Keratinocyte (primary cell): ENCODE results near the gene ADRA1B. TPM values are rescaled to one million over a fixed set of nuclear protein-coding genes. Genes with fewer than 3 reads are reported as not detected.

Source experiments
- DNase-seq: peaks from one replicate; pipeline ENCODE4 v3.0.0-alpha.2; 2011; ENCODE audit warnings: low read depth, missing footprints, low spot score
- FAIRE-seq: peaks from 2 replicates; lab custom pipeline; 2011; peaks lifted over from hg19 to GRCh38; lab: Jason Lieb, UNC
- H2AFZ ChIP-seq: 2 replicates; pipeline ENCODE4 v1.6.0; 2012; ENCODE audit warnings: low read length, control low read depth, inconsistent platforms; ENCODE audit not compliant: control insufficient read depth
- H3K27ac ChIP-seq: 2 replicates; pipeline ENCODE4 v1.5.1; 2011; ENCODE audit warnings: low read length; ENCODE audit not compliant: control insufficient read depth, insufficient read depth
- H3K27me3 ChIP-seq: 3 replicates; pipeline ENCODE4 v1.6.0; 2011; ENCODE audit warnings: low read length; ENCODE audit not compliant: control insufficient read depth, insufficient read depth; ENCODE audit errors: extremely low read depth
- H3K36me3 ChIP-seq, 2 experiments: 2 replicates in 1 of 2; 3 replicates in 1 of 2; pipeline ENCODE4 v1.5.1; 2011; ENCODE audit warnings: low read length in 2 of 2, mild to moderate bottlenecking in 1 of 2; ENCODE audit not compliant: control insufficient read depth in 2 of 2, insufficient read depth in 2 of 2; ENCODE audit errors: extremely low read depth in 1 of 2
- H3K4me1 ChIP-seq: 3 replicates; pipeline ENCODE4 v1.5.1; 2011; ENCODE audit warnings: low read length; ENCODE audit not compliant: control insufficient read depth, insufficient read depth; ENCODE audit errors: extremely low read depth
- H3K4me2 ChIP-seq: 3 replicates; pipeline ENCODE4 v1.6.0; 2011; ENCODE audit warnings: low read depth, low read length; ENCODE audit not compliant: control insufficient read depth, insufficient read depth; ENCODE audit errors: extremely low read depth
- H3K4me3 ChIP-seq, 3 experiments: fragments of 200-600 bp in 1 of 3; sonication (generic) in 1 of 3; 2 replicates in 2 of 3; 3 replicates in 1 of 3; pipeline ENCODE4 v1.5.1; 2011 to 2016; ENCODE audit warnings: low read length in 3 of 3, mild to moderate bottlenecking in 3 of 3, control low read depth in 2 of 3, inconsistent platforms in 1 of 3, low read depth in 1 of 3, mixed read lengths in 1 of 3, mixed run types in 1 of 3, moderate library complexity in 1 of 3; ENCODE audit not compliant: control insufficient read depth in 2 of 3, insufficient read depth in 2 of 3; ENCODE audit errors: extremely low read depth in 1 of 3
- H3K79me2 ChIP-seq: 2 replicates; pipeline ENCODE4 v1.6.0; 2012; ENCODE audit warnings: low read length; ENCODE audit not compliant: control insufficient read depth, insufficient read depth
- H3K9ac ChIP-seq: 3 replicates; pipeline ENCODE4 v1.6.0; 2011; ENCODE audit warnings: low read length; ENCODE audit not compliant: control insufficient read depth, insufficient read depth; ENCODE audit errors: extremely low read depth
- H3K9me1 ChIP-seq: 3 replicates; pipeline ENCODE4 v1.6.0; 2011; ENCODE audit warnings: low read length; ENCODE audit not compliant: control insufficient read depth, insufficient read depth; ENCODE audit errors: extremely low read depth
- H3K9me3 ChIP-seq: 2 replicates; pipeline ENCODE4 v1.5.1; 2012; ENCODE audit warnings: low read depth, low read length; ENCODE audit not compliant: control insufficient read depth
- H4K20me1 ChIP-seq: 3 replicates; pipeline ENCODE4 v1.6.0; 2011; ENCODE audit warnings: low read length; ENCODE audit not compliant: control insufficient read depth, insufficient read depth; ENCODE audit errors: extremely low read depth
- CTCF ChIP-seq, 3 experiments: IDR thresholded peaks in 1 of 3; conservative IDR thresholded peaks in 1 of 3; optimal IDR thresholded peaks in 1 of 3; 2 replicates in 2 of 3; 3 replicates in 1 of 3; pipeline versions ENCODE3 to v1.5.1; 2011; ENCODE audit warnings: low read length in 3 of 3, mild to moderate bottlenecking in 3 of 3, moderate library complexity in 2 of 3, control low read depth in 1 of 3, inconsistent platforms in 1 of 3; ENCODE audit not compliant: insufficient read depth in 2 of 3; ENCODE audit errors: extremely low read depth in 1 of 3
- EZH2 ChIP-seq: IDR thresholded peaks from one replicate; pipeline ENCODE4 v1.6.1; 2012; ENCODE audit warnings: inconsistent platforms, mild to moderate bottlenecking, low read length, moderate library complexity
- dilution Hi-C: fragments of 300-500 bp; cut with MboI; formaldehyde crosslinking; loops from one replicate; pipeline ENCODE4 v1.7.0; 2020; ENCODE audit warnings: low sequenced_read_pairs; ENCODE audit not compliant: extremely low pct_ligation_motif_present
- polyA plus RNA-seq, 5 experiments: library from polyadenylated mRNA; depleted of rRNA in 3 of 5; stranded (reverse) in 3 of 5; stranded (forward) in 1 of 5; unstranded in 1 of 5; fragments of >200 nt; gene quantifications; 1 replicate in 1 of 5; 2 replicates in 3 of 5; 3 replicates in 1 of 5; pipeline versions ENCODE4 v1.2.1 to v1.2.3, GENCODE V29; 2011 to 2012; ENCODE audit warnings: missing spikeins in 2 of 5, low read depth in 1 of 5, low replicate concordance in 1 of 5

Gene ADRA1B
- polyA plus RNA-seq, 1 donor (not counting 4 experiments of a cell fraction or from before 2014, with no cell fraction given): 0.18 TPM

GRCh38 chr5:159913501-159913900 is 2.8 kb upstream of the ADRA1B start:
- FAIRE-seq (no peak), DNase-seq (no peak)
- H3K4me1 ChIP-seq: peaks cover 50% of the 10 kb centered on the region
- H3K36me3 ChIP-seq: no peaks in the 10 kb centered on the region
- H2AFZ ChIP-seq: no peak overlapping the region
- no peaks in the 10 kb centered on the region for H4K20me1 ChIP-seq
- peak overlapping the region; percentile 73 for H3K4me2 ChIP-seq
- H3K4me3 ChIP-seq: no peak overlapping the region
- no peaks in the 10 kb centered on the region for H3K9me3 ChIP-seq
- peak overlapping the region; percentile 4 for H3K27ac ChIP-seq
- no peak overlapping the region for H3K9ac ChIP-seq
- TF ChIP-seq CTCF (optimal IDR thresholded peaks at IDR 0.05 in 1 of 3, IDR thresholded peaks at IDR 0.05 in 1 of 3, conservative IDR thresholded peaks at IDR 0.05 in 1 of 3; ENCODE audit: extremely low read depth in 1 of 3, insufficient read depth in 2 of 3, low read length in 3 of 3) (no peak), EZH2 (no peak)
- dilution Hi-C loops: no loop called here
- no peaks in the 10 kb centered on the region for H3K79me2 ChIP-seq
- H3K27me3 ChIP-seq: no peaks in the 10 kb centered on the region
- H3K9me1 ChIP-seq: no peaks in the 10 kb centered on the region

- H3K4me2 ChIP-seq: peak overlapping the region; percentile 58
- H3K27me3 ChIP-seq: no peaks in the 10 kb centered on the region
- dilution Hi-C loops: no loop called here
- no peak overlapping the region for H3K9ac ChIP-seq
- H3K9me1 ChIP-seq: no peaks in the 10 kb centered on the region
- DNase-seq: no peak
- no peaks in the 10 kb centered on the region for H3K79me2 ChIP-seq
- H3K4me1 ChIP-seq: peaks cover 34% of the 10 kb centered on the region
- no peaks in the 10 kb centered on the region for H3K36me3 ChIP-seq
- no peak overlapping the region for H2AFZ ChIP-seq
- TF ChIP-seq CTCF (optimal IDR thresholded peaks at IDR 0.05 in 1 of 3, IDR thresholded peaks at IDR 0.05 in 1 of 3, conservative IDR thresholded peaks at IDR 0.05 in 1 of 3; ENCODE audit: extremely low read depth in 1 of 3, insufficient read depth in 2 of 3, low read length in 3 of 3) (no peak), EZH2 (no peak)
- H3K4me3 ChIP-seq: peak overlapping the region in 1 of 3 experiments; percentile 54
- H3K9me3 ChIP-seq: no peaks in the 10 kb centered on the region
- no peak overlapping the region for H3K27ac ChIP-seq
- no peaks in the 10 kb centered on the region for H4K20me1 ChIP-seq
- no peak for FAIRE-seq
Observed at GRCh38 chr5:159916841-159917761, 819 bp downstream of the ADRA1B start.
